ENCODE measurements around the gene LEPROT. TPM values are rescaled to one million over a fixed set of nuclear protein-coding genes. Genes with fewer than 3 reads are reported as not detected.

Gene LEPROT
- total and polyA plus RNA-seq, 4 donors, result 23.6 to 43.4 (median 36.3) TPM

DNA sequence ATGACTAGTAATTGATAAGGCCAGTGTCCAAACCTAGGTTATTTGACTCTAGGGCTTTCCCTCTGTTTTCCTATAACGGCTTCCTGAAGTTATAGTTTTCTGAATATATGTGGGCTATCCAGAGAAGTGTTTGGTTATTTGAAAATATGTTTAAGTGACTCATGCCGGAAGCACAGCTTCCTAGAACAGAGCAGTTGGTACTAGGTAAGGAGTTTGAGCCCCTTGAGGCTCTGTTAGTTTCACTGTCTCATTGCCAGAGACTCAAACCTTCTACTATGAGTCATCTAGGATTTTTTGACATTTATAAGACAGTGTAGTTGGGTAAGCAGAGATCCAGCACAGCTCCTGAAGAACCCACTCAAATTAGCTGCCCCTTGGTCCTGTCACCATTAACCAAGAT, 27.1 kb upstream of the LEPROT start:
- Histone ChIP-seq H3K36me3 (ENCODE audit: control insufficient read depth in 4 of 4, insufficient read depth in 3 of 4, low read depth in 1 of 4, low read length in 3 of 4) (no peaks in the 10 kb centered on the region), H3K4me3 (ENCODE audit: low read depth in 1 of 3, low read length in 3 of 3) (no peak overlapping the region), H3K9ac (ENCODE audit: low read depth in 1 of 2, low read length in 2 of 2) (no peak overlapping the region), H3K4me1 (ENCODE audit: control insufficient read depth in 4 of 4, insufficient read depth in 4 of 4, low read length in 3 of 4) (no peaks in the 10 kb centered on the region), H3K27me3 (ENCODE audit: control insufficient read depth in 4 of 4, insufficient read depth in 4 of 4, low read length in 3 of 4) (no peaks in the 10 kb centered on the region), H3K27ac (ENCODE audit: low read depth in 1 of 2, low read length in 2 of 2) (no peak overlapping the region), H3K9me3 (ENCODE audit: control insufficient read depth in 4 of 4, low read length in 3 of 4) (no peaks in the 10 kb centered on the region)
- TF ChIP-seq, protein P1, sequence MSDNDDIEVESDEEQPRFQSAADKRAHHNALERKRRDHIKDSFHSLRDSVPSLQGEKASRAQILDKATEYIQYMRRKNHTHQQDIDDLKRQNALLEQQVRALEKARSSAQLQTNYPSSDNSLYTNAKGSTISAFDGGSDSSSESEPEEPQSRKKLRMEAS (IDR thresholded peaks at IDR 0.05), result no peak
- WGBS, result 88% methylated on average over 2 of the region's 2 CpGs
- no peak for DNase-seq (ENCODE audit: low spot score)

DNA sequence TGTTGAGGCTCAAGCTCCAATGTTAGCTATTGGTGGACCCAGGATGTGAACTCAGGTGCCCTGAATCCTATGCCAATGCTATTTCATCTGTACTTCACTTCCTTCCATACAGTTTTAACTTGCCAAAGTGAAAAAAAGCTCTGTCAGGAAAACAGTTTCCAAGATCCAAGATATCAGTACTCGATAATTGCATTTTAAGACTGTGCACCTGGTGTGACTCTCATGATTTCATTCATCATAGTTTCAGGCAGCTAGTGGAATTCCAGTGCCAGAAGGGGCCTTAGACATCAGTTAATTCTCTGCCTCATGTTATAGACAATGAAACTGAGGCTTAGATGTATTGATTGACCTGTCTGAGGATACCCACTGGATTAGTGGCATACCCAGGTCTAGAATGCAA, 26.5 kb upstream of the LEPROT start:
- DNase-seq (ENCODE audit: low spot score), result no peak
- no peaks in the 10 kb centered on the region for H3K9me3 ChIP-seq (ENCODE audit: control insufficient read depth in 4 of 4, low read length in 3 of 4)
- H3K36me3 ChIP-seq (ENCODE audit: control insufficient read depth in 4 of 4, insufficient read depth in 3 of 4, low read depth in 1 of 4, low read length in 3 of 4), result no peaks in the 10 kb centered on the region
- TF ChIP-seq JUND (IDR thresholded peaks at IDR 0.05) (no peak), TAF1 (conservative IDR thresholded peaks at IDR 0.05) (no peak), HNF4G (IDR thresholded peaks at IDR 0.05) (no peak), RXRA (IDR thresholded peaks at IDR 0.05) (no peak), YY1 (IDR thresholded peaks at IDR 0.05) (no peak), NR2F2 (IDR thresholded peaks at IDR 0.05) (no peak), SP1 (IDR thresholded peaks at IDR 0.05) (no peak), RAD21 (IDR thresholded peaks at IDR 0.05) (no peak), FOXA1 (IDR thresholded peaks at IDR 0.05) (no peak), EGR1 (IDR thresholded peaks at IDR 0.05; ENCODE audit: low read depth in 2 of 2) (no peak), HNF4A (conservative IDR thresholded peaks at IDR 0.05) (no peak), FOXA2 (IDR thresholded peaks at IDR 0.05) (no peak), GABPA (IDR thresholded peaks at IDR 0.05 in 1 of 2, conservative IDR thresholded peaks at IDR 0.05 in 1 of 2) (no peak)
- TF ChIP-seq, protein P2, sequence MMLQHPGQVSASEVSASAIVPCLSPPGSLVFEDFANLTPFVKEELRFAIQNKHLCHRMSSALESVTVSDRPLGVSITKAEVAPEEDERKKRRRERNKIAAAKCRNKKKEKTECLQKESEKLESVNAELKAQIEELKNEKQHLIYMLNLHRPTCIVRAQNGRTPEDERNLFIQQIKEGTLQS (IDR thresholded peaks at IDR 0.05), result no peak
- TF ChIP-seq, protein P3, sequence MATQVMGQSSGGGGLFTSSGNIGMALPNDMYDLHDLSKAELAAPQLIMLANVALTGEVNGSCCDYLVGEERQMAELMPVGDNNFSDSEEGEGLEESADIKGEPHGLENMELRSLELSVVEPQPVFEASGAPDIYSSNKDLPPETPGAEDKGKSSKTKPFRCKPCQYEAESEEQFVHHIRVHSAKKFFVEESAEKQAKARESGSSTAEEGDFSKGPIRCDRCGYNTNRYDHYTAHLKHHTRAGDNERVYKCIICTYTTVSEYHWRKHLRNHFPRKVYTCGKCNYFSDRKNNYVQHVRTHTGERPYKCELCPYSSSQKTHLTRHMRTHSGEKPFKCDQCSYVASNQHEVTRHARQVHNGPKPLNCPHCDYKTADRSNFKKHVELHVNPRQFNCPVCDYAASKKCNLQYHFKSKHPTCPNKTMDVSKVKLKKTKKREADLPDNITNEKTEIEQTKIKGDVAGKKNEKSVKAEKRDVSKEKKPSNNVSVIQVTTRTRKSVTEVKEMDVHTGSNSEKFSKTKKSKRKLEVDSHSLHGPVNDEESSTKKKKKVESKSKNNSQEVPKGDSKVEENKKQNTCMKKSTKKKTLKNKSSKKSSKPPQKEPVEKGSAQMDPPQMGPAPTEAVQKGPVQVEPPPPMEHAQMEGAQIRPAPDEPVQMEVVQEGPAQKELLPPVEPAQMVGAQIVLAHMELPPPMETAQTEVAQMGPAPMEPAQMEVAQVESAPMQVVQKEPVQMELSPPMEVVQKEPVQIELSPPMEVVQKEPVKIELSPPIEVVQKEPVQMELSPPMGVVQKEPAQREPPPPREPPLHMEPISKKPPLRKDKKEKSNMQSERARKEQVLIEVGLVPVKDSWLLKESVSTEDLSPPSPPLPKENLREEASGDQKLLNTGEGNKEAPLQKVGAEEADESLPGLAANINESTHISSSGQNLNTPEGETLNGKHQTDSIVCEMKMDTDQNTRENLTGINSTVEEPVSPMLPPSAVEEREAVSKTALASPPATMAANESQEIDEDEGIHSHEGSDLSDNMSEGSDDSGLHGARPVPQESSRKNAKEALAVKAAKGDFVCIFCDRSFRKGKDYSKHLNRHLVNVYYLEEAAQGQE (IDR thresholded peaks at IDR 0.05), result no peak
- TF ChIP-seq, protein P4, sequence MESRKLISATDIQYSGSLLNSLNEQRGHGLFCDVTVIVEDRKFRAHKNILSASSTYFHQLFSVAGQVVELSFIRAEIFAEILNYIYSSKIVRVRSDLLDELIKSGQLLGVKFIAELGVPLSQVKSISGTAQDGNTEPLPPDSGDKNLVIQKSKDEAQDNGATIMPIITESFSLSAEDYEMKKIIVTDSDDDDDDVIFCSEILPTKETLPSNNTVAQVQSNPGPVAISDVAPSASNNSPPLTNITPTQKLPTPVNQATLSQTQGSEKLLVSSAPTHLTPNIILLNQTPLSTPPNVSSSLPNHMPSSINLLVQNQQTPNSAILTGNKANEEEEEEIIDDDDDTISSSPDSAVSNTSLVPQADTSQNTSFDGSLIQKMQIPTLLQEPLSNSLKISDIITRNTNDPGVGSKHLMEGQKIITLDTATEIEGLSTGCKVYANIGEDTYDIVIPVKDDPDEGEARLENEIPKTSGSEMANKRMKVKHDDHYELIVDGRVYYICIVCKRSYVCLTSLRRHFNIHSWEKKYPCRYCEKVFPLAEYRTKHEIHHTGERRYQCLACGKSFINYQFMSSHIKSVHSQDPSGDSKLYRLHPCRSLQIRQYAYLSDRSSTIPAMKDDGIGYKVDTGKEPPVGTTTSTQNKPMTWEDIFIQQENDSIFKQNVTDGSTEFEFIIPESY (IDR thresholded peaks at IDR 0.05), result no peak
- TF ChIP-seq, protein P5, sequence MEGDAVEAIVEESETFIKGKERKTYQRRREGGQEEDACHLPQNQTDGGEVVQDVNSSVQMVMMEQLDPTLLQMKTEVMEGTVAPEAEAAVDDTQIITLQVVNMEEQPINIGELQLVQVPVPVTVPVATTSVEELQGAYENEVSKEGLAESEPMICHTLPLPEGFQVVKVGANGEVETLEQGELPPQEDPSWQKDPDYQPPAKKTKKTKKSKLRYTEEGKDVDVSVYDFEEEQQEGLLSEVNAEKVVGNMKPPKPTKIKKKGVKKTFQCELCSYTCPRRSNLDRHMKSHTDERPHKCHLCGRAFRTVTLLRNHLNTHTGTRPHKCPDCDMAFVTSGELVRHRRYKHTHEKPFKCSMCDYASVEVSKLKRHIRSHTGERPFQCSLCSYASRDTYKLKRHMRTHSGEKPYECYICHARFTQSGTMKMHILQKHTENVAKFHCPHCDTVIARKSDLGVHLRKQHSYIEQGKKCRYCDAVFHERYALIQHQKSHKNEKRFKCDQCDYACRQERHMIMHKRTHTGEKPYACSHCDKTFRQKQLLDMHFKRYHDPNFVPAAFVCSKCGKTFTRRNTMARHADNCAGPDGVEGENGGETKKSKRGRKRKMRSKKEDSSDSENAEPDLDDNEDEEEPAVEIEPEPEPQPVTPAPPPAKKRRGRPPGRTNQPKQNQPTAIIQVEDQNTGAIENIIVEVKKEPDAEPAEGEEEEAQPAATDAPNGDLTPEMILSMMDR (IDR thresholded peaks at IDR 0.05; ENCODE audit: low read depth, low read length, missing input control), result no peak
- TF ChIP-seq, protein P1 (IDR thresholded peaks at IDR 0.05), result no peak
- no peak overlapping the region for H3K27ac ChIP-seq (ENCODE audit: low read depth in 1 of 2, low read length in 2 of 2)
- no peak overlapping the region for H3K9ac ChIP-seq (ENCODE audit: low read depth in 1 of 2, low read length in 2 of 2)
- 88% methylated on average over 1 of the region's 1 CpG for WGBS
- no peak overlapping the region for H3K4me3 ChIP-seq (ENCODE audit: low read depth in 1 of 3, low read length in 3 of 3)
- H3K4me1 ChIP-seq (ENCODE audit: control insufficient read depth in 4 of 4, insufficient read depth in 4 of 4, low read length in 3 of 4), result no peaks in the 10 kb centered on the region
- no peaks in the 10 kb centered on the region for H3K27me3 ChIP-seq (ENCODE audit: control insufficient read depth in 4 of 4, insufficient read depth in 4 of 4, low read length in 3 of 4)

Data from liver (tissue), 9 donors.